Spleen (tissue), 7 donors: ENCODE measurements around the gene AKNAD1.

Source experiments
- POLR2A ChIP-seq, 3 donors: fragments of 450-650 bp; IDR thresholded peaks; one replicate each; pipeline ENCODE4 v1.5.1; 2017; ENCODE audit warnings: antibody characterized with exemption in 3 of 3, mild to moderate bottlenecking in 1 of 3
- POLR2AphosphoS5 ChIP-seq, 3 donors: sonication (generic); formaldehyde crosslinking; IDR thresholded peaks; one replicate each; pipeline ENCODE4 v1.5.1; 2017; ENCODE audit warnings: antibody characterized with exemption in 3 of 3
- TF ChIP-seq, protein P1 (sequence below), 11 experiments: fragments of 200-600 bp in 7 of 11; fragments of 450-650 bp in 4 of 11; sonication (generic) in 4 of 11; IDR thresholded peaks in 8 of 11; conservative IDR thresholded peaks in 3 of 11; 1 replicate in 7 of 11; 2 replicates in 4 of 11; pipeline versions ENCODE4 v1.4.0 to v1.8.0; 2016 to 2021; ENCODE audit warnings: antibody characterized with exemption in 11 of 11, inconsistent platforms in 4 of 11, mild to moderate bottlenecking in 1 of 11
- donor health status: DM: no; HTN: no; CAD: no; lungs with moderate emphysema.
- donor health status: DM: no; HTN: no; CAD: no.
- donor health status: DM: no; HTN: no; CAD: no.

- TF ChIP-seq, protein P1, sequence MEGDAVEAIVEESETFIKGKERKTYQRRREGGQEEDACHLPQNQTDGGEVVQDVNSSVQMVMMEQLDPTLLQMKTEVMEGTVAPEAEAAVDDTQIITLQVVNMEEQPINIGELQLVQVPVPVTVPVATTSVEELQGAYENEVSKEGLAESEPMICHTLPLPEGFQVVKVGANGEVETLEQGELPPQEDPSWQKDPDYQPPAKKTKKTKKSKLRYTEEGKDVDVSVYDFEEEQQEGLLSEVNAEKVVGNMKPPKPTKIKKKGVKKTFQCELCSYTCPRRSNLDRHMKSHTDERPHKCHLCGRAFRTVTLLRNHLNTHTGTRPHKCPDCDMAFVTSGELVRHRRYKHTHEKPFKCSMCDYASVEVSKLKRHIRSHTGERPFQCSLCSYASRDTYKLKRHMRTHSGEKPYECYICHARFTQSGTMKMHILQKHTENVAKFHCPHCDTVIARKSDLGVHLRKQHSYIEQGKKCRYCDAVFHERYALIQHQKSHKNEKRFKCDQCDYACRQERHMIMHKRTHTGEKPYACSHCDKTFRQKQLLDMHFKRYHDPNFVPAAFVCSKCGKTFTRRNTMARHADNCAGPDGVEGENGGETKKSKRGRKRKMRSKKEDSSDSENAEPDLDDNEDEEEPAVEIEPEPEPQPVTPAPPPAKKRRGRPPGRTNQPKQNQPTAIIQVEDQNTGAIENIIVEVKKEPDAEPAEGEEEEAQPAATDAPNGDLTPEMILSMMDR (IDR thresholded peaks at IDR 0.05 in 8 of 11, conservative IDR thresholded peaks at IDR 0.05 in 3 of 11): no peak
- no peak for TF ChIP-seq POLR2A (IDR thresholded peaks at IDR 0.05)
- TF ChIP-seq POLR2AphosphoS5 (IDR thresholded peaks at IDR 0.05): no peak
These were observed 57.9 kb downstream of the AKNAD1 start for GRCh38 chr1:108799001-108799400.
